Right lobe of liver (tissue), 4 donors: ENCODE results near the gene NUTM2D.
"Not testable (repeated sequence)": the region's sequence is repeated elsewhere in the genome, so short reads cannot be mapped to it uniquely, and the experiment has no call there.

Experiments
- POLR2A ChIP-seq: fragments of 450-650 bp; IDR thresholded peaks from one replicate; pipeline ENCODE4 v1.6.1; 2017; ENCODE audit warnings: antibody characterized with exemption, mild to moderate bottlenecking
- TF ChIP-seq, protein P1 (sequence below), 4 donors: fragments of 200-600 bp in 3 of 4; fragments of 450-650 bp in 1 of 4; IDR thresholded peaks; one replicate each; pipeline versions ENCODE4 v1.5.1 to v1.8.0; 2016 to 2022; ENCODE audit warnings: antibody characterized with exemption in 4 of 4, mild to moderate bottlenecking in 2 of 4
- donor health status: DM: no; HTN: no; CAD: no.
- donor health status: DM: no; HTN: no; CAD: no.
- donor health status: DM: no; HTN: yes; CAD: no.

- TF ChIP-seq, protein P1, sequence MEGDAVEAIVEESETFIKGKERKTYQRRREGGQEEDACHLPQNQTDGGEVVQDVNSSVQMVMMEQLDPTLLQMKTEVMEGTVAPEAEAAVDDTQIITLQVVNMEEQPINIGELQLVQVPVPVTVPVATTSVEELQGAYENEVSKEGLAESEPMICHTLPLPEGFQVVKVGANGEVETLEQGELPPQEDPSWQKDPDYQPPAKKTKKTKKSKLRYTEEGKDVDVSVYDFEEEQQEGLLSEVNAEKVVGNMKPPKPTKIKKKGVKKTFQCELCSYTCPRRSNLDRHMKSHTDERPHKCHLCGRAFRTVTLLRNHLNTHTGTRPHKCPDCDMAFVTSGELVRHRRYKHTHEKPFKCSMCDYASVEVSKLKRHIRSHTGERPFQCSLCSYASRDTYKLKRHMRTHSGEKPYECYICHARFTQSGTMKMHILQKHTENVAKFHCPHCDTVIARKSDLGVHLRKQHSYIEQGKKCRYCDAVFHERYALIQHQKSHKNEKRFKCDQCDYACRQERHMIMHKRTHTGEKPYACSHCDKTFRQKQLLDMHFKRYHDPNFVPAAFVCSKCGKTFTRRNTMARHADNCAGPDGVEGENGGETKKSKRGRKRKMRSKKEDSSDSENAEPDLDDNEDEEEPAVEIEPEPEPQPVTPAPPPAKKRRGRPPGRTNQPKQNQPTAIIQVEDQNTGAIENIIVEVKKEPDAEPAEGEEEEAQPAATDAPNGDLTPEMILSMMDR (IDR thresholded peaks at IDR 0.05), result not testable (repeated sequence)
- not testable (repeated sequence) for TF ChIP-seq POLR2A
Observed at GRCh38 chr10:87396206-87396605, 38.7 kb downstream of the NUTM2D start.
